ENCODE data around the gene SH3BP2. TPM values are rescaled to one million over a fixed set of nuclear protein-coding genes. Genes with fewer than 3 reads are reported as not detected.
"Not testable (repeated sequence)": the region's sequence is repeated elsewhere in the genome, so short reads cannot be mapped to it uniquely, and the experiment has no call there.

Gene SH3BP2
- total and polyA plus RNA-seq, 8 donors: 34.9 to 113 (median 52.4) TPM

DNA sequence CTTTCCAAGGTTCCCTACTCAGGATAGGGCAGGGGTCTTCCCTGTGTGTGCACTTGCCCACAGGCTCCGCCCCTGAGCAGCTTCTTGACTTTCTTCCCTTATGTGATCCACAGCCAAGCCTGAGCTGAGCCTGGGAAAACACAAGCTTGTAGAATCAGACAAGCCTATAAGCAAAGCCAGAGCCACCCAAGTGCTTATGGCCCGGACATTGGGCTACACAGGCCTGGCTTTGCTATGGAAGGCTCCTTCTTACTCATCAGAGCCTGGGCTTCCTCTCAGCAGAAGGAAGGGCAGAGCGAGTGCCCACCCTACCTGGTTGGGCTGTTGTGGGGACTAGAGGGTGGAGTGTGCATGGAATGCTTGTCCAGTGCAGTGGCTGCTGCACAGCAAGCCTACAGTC is 35.5 kb upstream of the SH3BP2 start:
- no peak overlapping the region for H3K27ac ChIP-seq
- H3K4me1 ChIP-seq: peaks cover 0 to 38% of the 10 kb centered on the region in 2 donors
- no peaks in the 10 kb centered on the region for H3K9me3 ChIP-seq
- DNase-seq (peak in 2 of 4 donors; percentile 27 to 41), ATAC-seq (no peak)
- H3K36me3 ChIP-seq: peaks cover 0 to 9% of the 10 kb centered on the region in 2 donors
- TF ChIP-seq, protein P1, sequence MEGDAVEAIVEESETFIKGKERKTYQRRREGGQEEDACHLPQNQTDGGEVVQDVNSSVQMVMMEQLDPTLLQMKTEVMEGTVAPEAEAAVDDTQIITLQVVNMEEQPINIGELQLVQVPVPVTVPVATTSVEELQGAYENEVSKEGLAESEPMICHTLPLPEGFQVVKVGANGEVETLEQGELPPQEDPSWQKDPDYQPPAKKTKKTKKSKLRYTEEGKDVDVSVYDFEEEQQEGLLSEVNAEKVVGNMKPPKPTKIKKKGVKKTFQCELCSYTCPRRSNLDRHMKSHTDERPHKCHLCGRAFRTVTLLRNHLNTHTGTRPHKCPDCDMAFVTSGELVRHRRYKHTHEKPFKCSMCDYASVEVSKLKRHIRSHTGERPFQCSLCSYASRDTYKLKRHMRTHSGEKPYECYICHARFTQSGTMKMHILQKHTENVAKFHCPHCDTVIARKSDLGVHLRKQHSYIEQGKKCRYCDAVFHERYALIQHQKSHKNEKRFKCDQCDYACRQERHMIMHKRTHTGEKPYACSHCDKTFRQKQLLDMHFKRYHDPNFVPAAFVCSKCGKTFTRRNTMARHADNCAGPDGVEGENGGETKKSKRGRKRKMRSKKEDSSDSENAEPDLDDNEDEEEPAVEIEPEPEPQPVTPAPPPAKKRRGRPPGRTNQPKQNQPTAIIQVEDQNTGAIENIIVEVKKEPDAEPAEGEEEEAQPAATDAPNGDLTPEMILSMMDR (IDR thresholded peaks at IDR 0.05): no peak
- intact Hi-C loops (cut with DNase I): no loop called here
- no peak overlapping the region for H3K4me3 ChIP-seq
- no peaks in the 10 kb centered on the region for H3K27me3 ChIP-seq

DNA sequence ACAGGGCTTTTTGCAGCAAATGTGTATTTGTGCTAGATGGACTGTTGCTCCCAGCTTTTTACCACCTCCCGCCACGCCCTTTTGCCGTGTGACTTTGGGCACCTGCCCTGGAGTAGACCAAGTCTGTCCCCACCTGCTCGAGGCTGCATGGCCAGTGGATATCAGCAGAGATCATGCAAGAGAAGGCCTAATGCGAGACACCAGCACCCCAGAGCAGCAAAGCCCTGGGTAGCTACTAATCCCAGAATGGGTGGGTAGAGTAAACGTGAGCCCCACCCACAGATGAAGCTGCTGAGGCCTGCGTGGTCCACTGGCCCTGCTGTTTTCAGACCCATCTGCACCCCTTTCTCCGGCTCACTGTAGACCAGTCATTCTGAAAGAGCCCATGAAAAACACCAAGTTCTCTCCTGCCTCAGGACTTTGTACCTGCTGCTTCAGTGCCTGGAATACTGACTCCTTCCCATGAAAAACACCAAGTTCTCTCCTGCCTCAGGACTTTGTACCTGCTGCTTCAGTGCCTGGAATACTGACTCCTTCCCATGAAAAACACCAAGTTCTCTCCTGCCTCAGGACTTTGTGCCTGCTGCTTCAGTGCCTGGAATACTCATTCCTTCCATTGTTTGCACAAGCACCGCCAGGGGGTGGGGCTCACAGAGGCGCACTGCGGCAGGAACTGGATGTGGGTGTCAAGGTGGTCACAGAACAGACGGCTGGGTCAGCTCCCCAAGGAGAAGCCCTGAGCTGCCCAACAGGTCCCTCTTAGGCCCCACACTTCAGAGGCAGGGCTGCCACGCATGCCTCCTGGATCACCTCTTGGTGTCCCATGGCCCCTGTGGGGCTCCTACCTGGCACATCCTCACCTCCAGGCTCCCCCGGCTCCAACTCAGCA is 31.6 kb upstream of the SH3BP2 start:
- DNase-seq (peak in 3 of 4 donors; percentile 39 to 80 (median 50)), ATAC-seq (peak; percentile 62)
- TF ChIP-seq, protein P1 (IDR thresholded peaks at IDR 0.05): no peak
- Histone ChIP-seq H3K27ac (no peak overlapping the region), H3K4me1 (peaks cover 0 to 25% of the 10 kb centered on the region in 2 donors), H3K4me3 (no peak overlapping the region), H3K9me3 (no peaks in the 10 kb centered on the region), H3K36me3 (no peaks in the 10 kb centered on the region), H3K27me3 (no peaks in the 10 kb centered on the region)
- intact Hi-C loops (cut with DNase I): loop anchor here in 1 of 2 donors (10.0 kb wide), 1 partner anchor 174 kb away; no protein-coding TSS in a partner anchor

DNA sequence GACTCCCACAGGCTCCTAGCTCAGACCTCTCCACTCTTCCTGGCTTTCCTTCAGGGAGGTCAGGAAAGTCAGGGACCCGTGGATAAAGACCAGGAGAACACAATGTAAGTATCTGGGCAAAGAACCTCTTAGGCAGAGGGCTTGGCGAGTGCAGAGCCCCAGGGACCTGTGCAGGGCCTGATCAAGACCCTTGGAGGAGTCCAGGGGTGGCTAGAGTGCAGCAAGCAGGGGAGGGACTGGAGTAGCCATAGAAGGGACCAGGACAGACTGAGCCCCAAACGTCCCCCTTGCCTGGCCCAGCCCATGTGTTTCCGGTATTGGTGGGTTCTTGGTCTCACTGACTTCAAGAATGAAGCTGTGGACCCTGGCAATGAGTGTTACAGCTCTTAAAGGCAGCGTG is 30.8 kb upstream of the SH3BP2 start:
- peaks cover 0 to 18% of the 10 kb centered on the region in 2 donors for H3K4me1 ChIP-seq
- ATAC-seq: no peak
- H3K4me3 ChIP-seq: no peak overlapping the region
- no peaks in the 10 kb centered on the region for H3K9me3 ChIP-seq
- no peaks in the 10 kb centered on the region for H3K36me3 ChIP-seq
- H3K27ac ChIP-seq: no peak overlapping the region
- TF ChIP-seq, protein P1 (IDR thresholded peaks at IDR 0.05): no peak
- intact Hi-C loops (cut with DNase I): loop anchor here in 1 of 2 donors (10.0 kb wide), 1 partner anchor 173 kb away; no protein-coding TSS in a partner anchor
- peak in 1 of 4 donors; percentile 21 for DNase-seq
- no peaks in the 10 kb centered on the region for H3K27me3 ChIP-seq

DNA sequence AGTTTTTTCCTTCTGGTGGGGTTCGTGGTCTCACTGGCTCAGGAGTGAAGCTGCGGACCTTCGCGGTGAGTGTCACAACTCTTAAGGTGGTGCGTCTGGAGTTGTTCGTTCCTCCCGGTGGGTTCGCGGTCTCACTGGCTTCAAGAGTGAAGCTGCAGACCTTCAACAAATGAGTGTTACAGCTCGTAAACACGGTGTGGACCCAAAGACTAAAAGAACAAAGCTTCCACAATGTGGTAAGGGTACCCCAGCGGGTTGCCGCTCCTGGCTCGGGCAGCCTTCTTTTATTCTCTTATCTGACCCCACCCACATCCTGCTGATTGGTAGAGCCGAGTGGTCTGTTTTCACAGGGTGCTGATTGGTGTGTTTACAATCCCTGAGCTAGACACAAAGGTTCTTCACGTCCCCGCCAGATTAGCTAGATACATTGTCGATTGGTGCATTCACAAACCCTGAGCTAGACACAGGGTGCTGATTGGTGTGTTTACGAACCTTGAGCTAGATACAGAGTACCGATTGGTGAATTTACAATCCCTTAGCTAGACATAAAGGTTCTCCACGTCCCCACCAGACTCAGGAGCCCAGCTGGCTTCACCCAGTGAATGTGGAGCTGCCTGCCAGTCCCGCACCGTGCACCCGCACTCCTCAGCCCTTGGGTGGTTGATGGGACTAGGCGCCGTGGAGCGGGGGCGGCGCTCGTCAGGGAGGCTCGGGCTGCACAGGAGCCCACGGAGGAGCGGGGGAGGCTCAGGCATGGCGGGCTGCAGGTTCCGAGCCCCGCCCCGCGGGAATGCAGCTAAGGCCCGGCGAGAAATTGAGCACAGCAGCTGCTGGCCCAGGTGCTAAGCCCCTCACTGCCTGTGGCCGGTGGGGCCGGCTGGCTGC is 30.2 kb upstream of the SH3BP2 start:
- H3K4me1 ChIP-seq: peaks cover 0 to 14% of the 10 kb centered on the region in 2 donors
- peak in 1 of 4 donors; percentile 41 for DNase-seq
- not testable (repeated sequence) for ATAC-seq, H3K27ac ChIP-seq, H3K9me3 ChIP-seq, H3K36me3 ChIP-seq, H3K27me3 ChIP-seq, H3K4me3 ChIP-seq
- intact Hi-C loops (cut with DNase I): loop anchor here in 1 of 2 donors (10.0 kb wide), 1 partner anchor 172 kb away; no protein-coding TSS in a partner anchor

DNA sequence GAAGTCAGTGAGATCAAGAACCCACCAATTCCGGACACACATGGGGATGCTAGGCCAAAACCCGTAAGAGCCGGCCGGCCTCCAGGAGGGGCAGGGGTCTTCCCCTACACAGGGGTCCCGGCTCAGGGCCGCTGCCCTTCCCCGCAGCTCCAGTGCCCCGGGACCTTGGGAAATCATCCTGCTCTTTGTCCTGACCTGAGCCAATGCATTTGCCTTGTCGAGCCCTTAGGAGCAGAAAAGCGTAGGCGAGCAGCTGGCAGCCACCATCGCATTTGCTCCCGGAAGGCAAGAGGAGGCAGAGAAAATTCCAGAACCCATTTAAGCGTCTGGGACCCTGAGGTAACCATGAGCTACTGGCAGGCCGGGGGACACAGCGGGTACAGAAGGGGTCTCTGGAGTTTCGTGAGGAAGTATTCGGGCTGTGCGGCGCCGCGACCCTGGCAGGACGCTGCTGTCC is 29.3 kb upstream of the SH3BP2 start:
- TF ChIP-seq, protein P1 (IDR thresholded peaks at IDR 0.05): no peak
- Histone ChIP-seq H3K36me3 (no peaks in the 10 kb centered on the region), H3K27ac (peak overlapping the region; percentile 53 to 54), H3K4me3 (peak overlapping the region; percentile 32 to 34), H3K4me1 (peaks cover 0 to 14% of the 10 kb centered on the region in 2 donors), H3K9me3 (no peaks in the 10 kb centered on the region), H3K27me3 (no peaks in the 10 kb centered on the region)
- ATAC-seq (no peak), DNase-seq (peak in 1 of 4 donors; percentile 70)
- intact Hi-C loops (cut with DNase I): loop anchor here in 1 of 2 donors (10.0 kb wide), 1 partner anchor 171 kb away; no protein-coding TSS in a partner anchor
